ENCODE results near the gene NPLOC4.

- no peak for TF ChIP-seq CTCF (conservative IDR thresholded peaks at IDR 0.05)
- no peak for TF ChIP-seq EZH2 (IDR thresholded peaks at IDR 0.05; ENCODE audit: low read depth)
Measured at GRCh38 chr17:81638683-81639082, 1.8 kb upstream of the NPLOC4 start.
